VCaP (cell line): ENCODE data around the gene SLC39A11.

ENCODE experiments used
- H3K27ac ChIP-seq: fragments of 450-650 bp; 2 replicates; pipeline ENCODE4 v1.5.1; 2017
- TF ChIP-seq, protein P1 (sequence below): fragments of 450-650 bp; conservative IDR thresholded peaks from 2 replicates; pipeline ENCODE4 v1.5.1; 2017; ENCODE audit warnings: mild to moderate bottlenecking, moderate library complexity

Gene SLC39A11

DNA sequence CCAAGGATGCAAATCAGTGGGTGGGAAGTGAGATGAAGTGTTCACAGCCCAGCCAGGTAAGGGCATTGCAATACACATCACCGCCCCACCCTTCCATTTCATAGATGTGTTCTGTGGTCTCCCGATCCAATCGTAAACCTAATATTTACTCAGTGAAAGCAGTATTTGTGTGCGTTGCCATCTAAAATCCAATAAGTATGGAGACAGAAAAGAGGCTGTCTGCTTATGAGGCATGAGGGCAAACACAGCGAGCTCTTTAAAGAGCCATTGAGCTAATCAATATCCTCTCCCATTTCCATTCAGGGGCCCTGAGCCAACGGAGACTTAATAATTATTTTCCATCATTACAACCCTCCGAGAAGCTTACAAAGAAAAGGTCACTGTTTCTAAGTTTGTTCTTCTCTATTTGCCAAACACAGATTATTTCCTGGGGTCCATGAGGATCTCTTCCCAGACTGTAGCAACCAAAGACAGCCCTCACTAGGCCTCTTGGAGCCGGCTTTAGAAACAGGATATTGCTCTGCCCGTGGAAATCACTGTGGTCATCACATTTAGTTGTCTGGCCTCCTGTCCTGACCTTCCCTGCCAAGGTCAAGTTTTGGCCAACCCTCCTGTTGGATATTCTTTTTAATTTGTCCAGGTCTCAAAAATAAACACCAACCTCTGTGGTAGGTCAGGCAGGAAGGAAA, 120.1 kb downstream of the SLC39A11 start:
- peak overlapping the region; percentile 54 for H3K27ac ChIP-seq
- TF ChIP-seq, protein P1, sequence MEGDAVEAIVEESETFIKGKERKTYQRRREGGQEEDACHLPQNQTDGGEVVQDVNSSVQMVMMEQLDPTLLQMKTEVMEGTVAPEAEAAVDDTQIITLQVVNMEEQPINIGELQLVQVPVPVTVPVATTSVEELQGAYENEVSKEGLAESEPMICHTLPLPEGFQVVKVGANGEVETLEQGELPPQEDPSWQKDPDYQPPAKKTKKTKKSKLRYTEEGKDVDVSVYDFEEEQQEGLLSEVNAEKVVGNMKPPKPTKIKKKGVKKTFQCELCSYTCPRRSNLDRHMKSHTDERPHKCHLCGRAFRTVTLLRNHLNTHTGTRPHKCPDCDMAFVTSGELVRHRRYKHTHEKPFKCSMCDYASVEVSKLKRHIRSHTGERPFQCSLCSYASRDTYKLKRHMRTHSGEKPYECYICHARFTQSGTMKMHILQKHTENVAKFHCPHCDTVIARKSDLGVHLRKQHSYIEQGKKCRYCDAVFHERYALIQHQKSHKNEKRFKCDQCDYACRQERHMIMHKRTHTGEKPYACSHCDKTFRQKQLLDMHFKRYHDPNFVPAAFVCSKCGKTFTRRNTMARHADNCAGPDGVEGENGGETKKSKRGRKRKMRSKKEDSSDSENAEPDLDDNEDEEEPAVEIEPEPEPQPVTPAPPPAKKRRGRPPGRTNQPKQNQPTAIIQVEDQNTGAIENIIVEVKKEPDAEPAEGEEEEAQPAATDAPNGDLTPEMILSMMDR: no peak

DNA sequence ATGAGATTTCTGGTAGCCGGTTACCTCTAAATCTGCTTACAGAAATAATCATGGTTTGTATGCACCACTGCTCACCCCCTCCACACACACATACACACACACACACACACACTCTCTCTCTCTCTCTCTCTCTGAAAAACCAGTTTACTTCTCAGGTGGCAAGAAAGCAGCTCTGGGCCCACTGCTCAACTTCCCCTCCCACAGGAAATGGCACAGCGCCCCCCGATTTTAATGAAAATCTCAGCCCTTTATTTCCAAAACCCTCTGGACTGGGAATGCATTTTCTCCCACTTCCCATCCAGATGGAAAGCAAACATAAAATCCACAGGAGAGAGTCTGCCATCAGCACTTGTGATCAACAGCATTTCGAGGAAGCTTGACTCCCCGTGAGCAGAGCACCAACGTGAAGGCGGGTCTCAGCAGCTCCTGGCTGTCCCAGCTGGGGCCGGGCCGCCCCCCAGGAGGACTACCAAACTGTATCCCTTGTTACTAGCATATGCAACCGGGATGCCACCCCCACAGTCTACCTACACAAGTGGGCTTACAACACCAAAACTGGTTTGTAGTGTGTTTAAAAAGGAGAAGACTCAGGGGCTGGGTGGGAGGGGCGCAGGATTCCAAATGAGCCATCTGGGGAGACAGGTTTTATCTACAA, 121.1 kb downstream of the SLC39A11 start:
- peak overlapping the region; percentile 54 for H3K27ac ChIP-seq

DNA sequence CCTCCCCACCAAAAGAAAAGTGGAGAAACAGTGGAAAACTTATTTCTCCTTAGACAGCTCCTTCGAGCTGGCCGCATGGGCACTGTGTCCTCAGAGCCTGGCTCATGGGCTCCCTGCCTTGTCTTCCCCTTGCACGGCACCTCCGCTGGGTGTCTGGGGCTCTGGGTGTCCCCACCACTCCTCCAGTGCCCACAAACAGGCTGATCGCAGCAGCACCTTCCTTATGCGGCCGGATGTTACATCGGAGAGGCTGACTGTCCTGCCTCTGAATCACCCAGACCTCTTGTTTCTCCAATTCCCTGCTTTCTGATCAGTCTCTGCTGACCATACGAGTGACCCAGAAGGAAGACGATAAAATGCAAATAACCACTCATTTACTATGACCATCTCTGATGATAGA, 121.7 kb downstream of the SLC39A11 start:
- TF ChIP-seq, protein P1: no peak

More for the DNA sequence above, 121.1 kb downstream of the SLC39A11 start:
- TF ChIP-seq, protein P1: no peak

DNA sequence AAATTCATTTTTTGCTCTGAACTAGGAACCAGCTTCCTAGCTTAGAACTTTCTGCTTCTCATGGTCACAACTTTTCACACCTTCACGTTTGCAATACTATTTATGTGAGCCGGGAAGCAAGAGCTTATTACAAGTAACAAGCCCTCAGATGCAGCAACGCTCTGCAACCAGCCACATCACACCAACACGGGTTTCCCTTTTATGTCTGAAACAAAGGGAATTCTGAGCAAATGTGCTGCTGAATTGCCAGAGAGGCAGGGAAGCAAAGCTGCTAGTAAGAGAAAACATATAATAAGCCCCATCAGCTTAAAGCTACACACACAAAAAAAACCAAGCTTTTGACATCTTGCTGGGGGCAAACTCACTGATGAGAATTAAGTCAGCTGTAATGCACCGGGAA, 122.2 kb downstream of the SLC39A11 start:
- no peak overlapping the region for H3K27ac ChIP-seq
- TF ChIP-seq, protein P1: no peak

More for the DNA sequence above, 121.7 kb downstream of the SLC39A11 start:
- H3K27ac ChIP-seq: no peak overlapping the region

DNA sequence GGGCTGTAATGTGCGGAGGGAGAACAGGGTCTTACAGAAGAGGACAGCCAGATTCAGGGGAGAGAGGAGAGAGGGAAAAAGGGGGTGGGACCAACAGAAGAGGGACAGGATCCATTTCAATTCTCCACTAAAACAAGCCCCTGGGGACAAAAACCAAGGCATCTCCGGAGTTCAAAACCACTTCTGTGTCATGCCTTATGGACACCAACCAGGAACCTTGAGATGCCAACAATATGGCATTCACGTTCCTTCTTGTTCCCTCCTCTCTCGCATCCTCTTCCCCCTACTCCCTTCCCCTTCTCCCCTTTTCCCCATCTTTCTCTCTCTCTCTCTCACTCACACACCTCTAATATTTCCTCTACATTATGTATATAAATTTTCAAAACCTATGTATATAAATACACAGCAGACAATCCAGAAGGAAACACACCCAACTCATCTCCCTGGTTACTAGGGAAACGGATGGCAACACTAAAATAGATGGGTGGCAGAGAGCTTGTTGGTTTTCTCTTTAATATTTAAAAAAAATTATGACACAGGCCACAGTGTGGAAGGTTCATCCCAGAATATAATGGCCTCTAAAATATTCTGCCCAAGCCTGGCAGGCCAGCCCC, 123.1 kb downstream of the SLC39A11 start:
- no peak overlapping the region for H3K27ac ChIP-seq
- TF ChIP-seq, protein P1: no peak

DNA sequence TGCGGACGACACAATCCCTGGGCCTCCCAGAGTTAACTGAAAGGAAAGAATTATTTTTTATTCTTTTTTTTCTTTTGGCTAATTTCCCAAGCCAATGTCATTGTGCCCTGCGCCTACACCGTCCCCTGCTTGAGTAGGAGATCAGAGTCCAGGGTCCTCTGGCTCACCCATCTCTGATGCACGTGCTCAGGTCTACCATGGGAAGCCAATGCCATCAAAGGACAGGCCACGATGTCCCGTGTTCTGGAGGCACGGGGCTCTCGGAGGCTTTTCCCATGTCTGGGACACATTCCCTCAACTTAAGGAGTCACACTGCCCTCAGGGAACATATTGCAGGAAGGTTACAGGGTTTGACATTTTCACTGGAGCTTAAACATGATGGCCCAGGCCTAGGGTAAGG, 123.7 kb downstream of the SLC39A11 start:
- H3K27ac ChIP-seq: no peak overlapping the region
- TF ChIP-seq, protein P1: no peak

DNA sequence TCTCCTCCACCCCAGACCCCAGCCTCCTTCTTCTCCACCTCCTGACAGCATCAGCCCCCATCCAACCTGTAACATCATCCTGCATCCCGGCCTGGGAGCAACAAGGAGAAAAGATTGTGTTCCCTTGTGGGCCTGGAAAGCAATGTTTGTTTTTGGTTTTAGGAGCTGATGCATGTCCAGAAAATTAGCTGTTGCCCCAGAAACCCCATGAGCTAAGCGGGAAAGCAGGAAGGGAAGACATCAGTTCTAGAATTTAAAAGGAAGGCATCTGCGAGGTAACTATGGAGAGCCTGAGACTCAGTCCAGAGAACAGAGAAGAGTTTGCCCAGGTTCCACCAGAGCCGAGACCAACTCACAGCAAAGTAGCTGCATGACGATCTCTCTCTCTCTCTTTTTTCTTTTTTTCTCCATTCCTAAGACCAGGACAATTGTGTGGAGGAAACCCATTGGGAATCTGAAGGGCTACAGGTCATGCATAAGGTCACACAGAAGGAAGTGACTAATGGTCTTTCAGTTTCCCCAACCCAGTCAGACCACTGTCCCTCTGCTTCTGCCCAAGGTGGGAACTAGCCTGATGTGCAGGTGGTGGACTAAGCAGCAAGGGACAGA, 124.4 kb downstream of the SLC39A11 start:
- TF ChIP-seq, protein P1: no peak
- H3K27ac ChIP-seq: no peak overlapping the region
